Thymus (tissue), 11 donors: ENCODE measurements around the gene SCAMP1. TPM values are rescaled to one million over a fixed set of nuclear protein-coding genes. Genes with fewer than 3 reads are reported as not detected.
"Not testable (repeated sequence)": the region's sequence is repeated elsewhere in the genome, so short reads cannot be mapped to it uniquely, and the experiment has no call there.

Experiments used
- DNase-seq, 9 donors: peaks; one replicate each; pipeline ENCODE4 v3.0.0-alpha.2; 2013; ENCODE audit warnings: low spot score in 9 of 9, low read depth in 6 of 9, missing footprints in 1 of 9
- H3K27ac ChIP-seq, 2 donors: one replicate each; pipeline ENCODE4 v1.5.1; 2013; ENCODE audit warnings: control low read depth in 1 of 2, low read depth in 1 of 2, low read length in 1 of 2, mild to moderate bottlenecking in 1 of 2, moderate library complexity in 1 of 2
- H3K27me3 ChIP-seq, 2 donors: one replicate each; pipeline ENCODE4 v1.5.1; 2013; ENCODE audit warnings: low read length in 1 of 2; ENCODE audit not compliant: control insufficient read depth in 2 of 2, insufficient read depth in 1 of 2
- H3K36me3 ChIP-seq, 2 donors: one replicate each; pipeline ENCODE4 v1.5.1; 2013; ENCODE audit warnings: low read length in 1 of 2, mild to moderate bottlenecking in 1 of 2, moderate library complexity in 1 of 2; ENCODE audit not compliant: control insufficient read depth in 2 of 2, insufficient read depth in 2 of 2
- H3K4me1 ChIP-seq, 2 donors: one replicate each; pipeline ENCODE4 v1.5.1; 2013; ENCODE audit warnings: low read length in 2 of 2; ENCODE audit not compliant: control insufficient read depth in 2 of 2, insufficient read depth in 2 of 2
- H3K4me3 ChIP-seq, 2 donors: one replicate each; pipeline ENCODE4 v1.5.1; 2013; ENCODE audit warnings: low read length in 2 of 2, control low read depth in 1 of 2, mild to moderate bottlenecking in 1 of 2
- H3K9me3 ChIP-seq, 2 donors: one replicate each; pipeline ENCODE4 v1.5.1; 2013; ENCODE audit warnings: low read length in 1 of 2, mild to moderate bottlenecking in 1 of 2; ENCODE audit not compliant: control insufficient read depth in 2 of 2, insufficient read depth in 1 of 2
- WGBS: extraction: QIAGEN DNeasy Blood & Tissue Kit; methylation state at CpG from one replicate; pipeline ENCODE4 v1.1.7; 2013; 5-methylcytosine and 5-hydroxymethylcytosine counted together
- polyA plus RNA-seq: library from polyadenylated mRNA; stranded (reverse); fragments of 200-250 nt; gene quantifications from one replicate; pipeline ENCODE4 v1.2.3, GENCODE V29; 2013
- total RNA-seq: library from RNA; stranded (reverse); fragments of 120-200 nt; gene quantifications from one replicate; pipeline ENCODE4 v1.2.4, GENCODE V29; 2013
- donor health status: healthy.

Gene SCAMP1
- total and polyA plus RNA-seq, 2 donors: 15.1 to 26.6 TPM

DNA sequence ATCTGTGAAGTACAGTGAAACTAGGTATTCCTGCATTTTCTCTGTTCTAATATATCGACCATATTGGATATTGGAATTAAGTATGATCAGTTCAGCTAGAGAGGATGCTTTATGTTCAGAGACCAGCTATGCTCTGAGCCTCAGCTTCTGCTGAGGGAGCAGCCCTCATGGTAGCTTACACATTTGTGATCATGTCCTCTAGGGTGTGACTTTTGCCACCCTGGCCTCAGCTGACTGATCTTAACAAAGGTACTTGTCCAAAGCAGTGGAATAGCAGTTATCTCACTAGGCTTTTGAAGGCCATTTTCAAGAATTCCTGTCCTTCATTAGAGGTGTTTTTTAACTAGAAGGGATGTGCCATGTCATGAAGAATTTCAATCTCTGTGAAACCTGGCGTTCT, 9.3 kb downstream of the SCAMP1 start:
- Histone ChIP-seq H3K36me3 (no peaks in the 10 kb centered on the region), H3K4me3 (no peak overlapping the region), H3K9me3 (no peaks in the 10 kb centered on the region), H3K4me1 (no peaks in the 10 kb centered on the region), H3K27ac (no peak overlapping the region), H3K27me3 (no peaks in the 10 kb centered on the region)
- DNase-seq: no peak
- WGBS: 100% methylated on average over 2 of the region's 2 CpGs

DNA sequence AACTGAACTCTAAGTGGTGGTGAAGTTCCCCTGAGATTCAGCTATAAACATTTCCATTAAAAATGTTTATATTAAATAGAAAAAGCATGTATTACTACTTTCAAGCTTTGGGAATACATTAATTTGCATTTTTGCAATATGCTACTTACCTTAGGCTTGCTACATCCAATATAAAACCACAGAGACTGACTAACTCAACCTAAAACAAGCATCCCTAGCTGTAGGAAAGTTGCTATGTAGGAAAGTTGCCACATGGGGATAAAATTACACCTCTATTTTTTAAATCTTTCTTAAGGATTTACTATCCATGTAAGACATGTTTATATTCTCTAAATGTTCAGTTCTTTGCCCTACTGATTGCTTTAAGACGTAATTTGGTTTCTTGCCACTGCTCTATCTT, 12.8 kb downstream of the SCAMP1 start:
- Histone ChIP-seq H3K27ac (no peak overlapping the region), H3K4me1 (no peaks in the 10 kb centered on the region), H3K4me3 (no peak overlapping the region), H3K36me3 (no peaks in the 10 kb centered on the region), H3K9me3 (no peaks in the 10 kb centered on the region), H3K27me3 (no peaks in the 10 kb centered on the region)
- DNase-seq: no peak
- WGBS: 97% methylated on average over 1 of the region's 1 CpG

DNA sequence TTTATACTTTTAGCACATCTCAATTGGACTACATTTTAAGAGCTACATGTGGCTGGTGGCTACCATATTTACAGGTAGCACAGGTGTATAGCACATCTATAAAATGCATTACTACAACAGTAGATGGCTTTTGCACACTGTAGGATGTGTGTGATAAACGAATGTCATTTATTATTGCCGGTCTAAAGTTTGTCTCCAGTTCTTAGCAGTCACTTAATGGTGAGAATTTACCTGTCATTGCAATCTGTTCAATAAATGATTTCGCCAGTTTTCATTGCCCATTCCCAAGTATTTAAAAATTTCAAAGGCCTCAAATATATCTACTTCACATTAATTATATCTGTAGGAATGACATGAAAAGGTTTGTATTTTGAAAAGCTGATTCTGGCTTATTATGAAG, 15.9 kb downstream of the SCAMP1 start:
- Histone ChIP-seq H3K4me1 (no peaks in the 10 kb centered on the region), H3K27me3 (no peaks in the 10 kb centered on the region), H3K9me3 (no peaks in the 10 kb centered on the region), H3K36me3 (no peaks in the 10 kb centered on the region), H3K27ac (no peak overlapping the region), H3K4me3 (no peak overlapping the region)
- no peak for DNase-seq
- WGBS: over 99% methylated on average over 3 of the region's 3 CpGs

DNA sequence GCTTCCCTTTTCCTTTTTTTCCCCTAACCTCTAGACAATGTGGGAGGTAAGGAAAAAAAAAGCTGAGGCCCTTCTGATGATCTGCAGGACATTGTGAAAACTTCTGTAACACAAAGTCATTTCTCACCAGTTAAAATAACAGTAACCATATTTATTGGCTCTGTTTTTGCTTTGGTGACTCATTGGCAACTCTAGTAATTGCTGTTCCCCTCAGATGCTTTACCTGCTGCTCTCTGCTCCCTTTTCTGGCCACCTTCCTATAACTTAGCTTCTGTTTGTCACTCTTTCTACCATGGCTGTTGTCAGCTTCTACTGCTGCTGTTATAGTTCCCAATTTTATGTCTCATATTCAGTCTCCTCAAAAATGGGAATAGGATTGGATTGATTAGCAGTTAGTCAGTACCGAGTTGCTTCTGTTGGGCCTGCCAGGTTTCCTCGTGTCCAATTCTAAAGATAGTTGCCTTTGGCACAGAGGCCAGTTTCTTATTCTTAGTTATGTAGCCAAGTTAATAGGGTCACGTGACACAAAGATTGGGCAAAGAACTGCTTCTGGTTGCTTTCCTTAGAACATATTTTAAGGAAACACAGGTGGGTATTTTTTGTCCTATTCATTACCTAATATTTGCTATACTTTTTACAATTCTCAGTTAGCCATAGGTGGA, 16.8 kb downstream of the SCAMP1 start:
- H3K36me3 ChIP-seq: no peaks in the 10 kb centered on the region
- no peak overlapping the region for H3K4me3 ChIP-seq
- no peaks in the 10 kb centered on the region for H3K27me3 ChIP-seq
- no peak for DNase-seq
- H3K4me1 ChIP-seq: no peaks in the 10 kb centered on the region
- H3K9me3 ChIP-seq: no peaks in the 10 kb centered on the region
- WGBS: 91% methylated on average over 3 of the region's 3 CpGs
- no peak overlapping the region for H3K27ac ChIP-seq

DNA sequence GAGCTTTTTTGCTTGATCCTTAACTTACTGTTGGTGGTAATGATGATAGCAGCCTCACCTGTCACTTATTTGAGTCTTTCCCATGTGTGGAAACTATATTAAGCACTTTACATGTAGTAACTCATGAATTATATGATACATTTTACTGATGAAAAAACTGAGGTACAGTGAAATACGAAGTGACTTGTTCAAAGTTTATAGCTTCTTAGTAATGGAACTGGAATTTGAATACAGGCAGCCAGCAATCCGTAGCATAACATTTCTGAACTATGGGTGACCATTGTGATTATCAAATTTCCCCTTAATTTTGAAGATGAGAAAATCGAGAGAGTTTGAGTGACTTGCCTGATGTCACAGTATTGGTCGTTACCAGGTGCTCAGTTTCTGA, 17.3 kb downstream of the SCAMP1 start:
- no peaks in the 10 kb centered on the region for H3K36me3 ChIP-seq
- H3K9me3 ChIP-seq: no peaks in the 10 kb centered on the region
- WGBS: 95% methylated on average over 4 of the region's 4 CpGs
- H3K4me1 ChIP-seq: no peaks in the 10 kb centered on the region
- H3K27ac ChIP-seq: no peak overlapping the region
- H3K4me3 ChIP-seq: no peak overlapping the region
- DNase-seq: no peak
- H3K27me3 ChIP-seq: no peaks in the 10 kb centered on the region

DNA sequence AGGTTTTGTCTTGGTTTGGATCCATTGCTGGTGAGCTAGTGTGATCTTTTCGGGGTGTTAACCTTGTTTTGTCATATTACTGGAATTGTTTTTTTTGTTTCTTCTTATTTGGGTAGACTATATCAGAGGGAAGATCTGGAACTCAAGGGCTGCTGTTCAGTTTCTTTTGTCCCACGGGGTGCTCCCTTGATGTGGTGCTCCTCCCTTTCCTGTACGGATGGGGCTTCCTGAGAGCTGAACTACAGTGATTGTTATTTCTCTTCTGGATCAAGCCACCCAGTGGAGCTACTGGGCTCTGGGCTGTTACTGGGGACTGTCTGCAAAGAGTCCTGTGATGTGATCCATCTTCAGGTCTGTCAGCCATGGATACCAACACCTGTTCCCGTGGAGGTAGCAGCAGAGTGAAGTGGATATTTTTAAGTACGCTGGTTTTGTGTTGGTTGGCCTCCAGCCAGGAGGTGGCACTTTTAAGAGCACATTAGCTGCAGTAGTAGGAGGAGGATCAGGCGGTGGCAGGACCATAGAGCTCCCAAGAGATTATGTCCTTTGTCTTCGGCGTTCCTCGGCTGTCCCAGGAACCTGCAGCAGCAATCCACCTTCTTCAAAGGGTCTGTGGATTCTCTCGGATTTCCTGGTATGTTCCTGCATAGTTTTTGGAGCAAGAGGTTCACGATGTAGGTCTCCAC, 27.2 kb downstream of the SCAMP1 start:
- H3K27ac ChIP-seq: no peak overlapping the region
- no peaks in the 10 kb centered on the region for H3K4me1 ChIP-seq
- peaks cover 0 to 10% of the 10 kb centered on the region in 2 donors for H3K9me3 ChIP-seq
- H3K36me3 ChIP-seq: peaks cover 0 to 6% of the 10 kb centered on the region in 2 donors
- H3K27me3 ChIP-seq: no peaks in the 10 kb centered on the region
- H3K4me3 ChIP-seq: no peak overlapping the region
- DNase-seq: peak in 1 of 9 donors; percentile 27
- WGBS: 85% methylated on average over 11 of the region's 11 CpGs

DNA sequence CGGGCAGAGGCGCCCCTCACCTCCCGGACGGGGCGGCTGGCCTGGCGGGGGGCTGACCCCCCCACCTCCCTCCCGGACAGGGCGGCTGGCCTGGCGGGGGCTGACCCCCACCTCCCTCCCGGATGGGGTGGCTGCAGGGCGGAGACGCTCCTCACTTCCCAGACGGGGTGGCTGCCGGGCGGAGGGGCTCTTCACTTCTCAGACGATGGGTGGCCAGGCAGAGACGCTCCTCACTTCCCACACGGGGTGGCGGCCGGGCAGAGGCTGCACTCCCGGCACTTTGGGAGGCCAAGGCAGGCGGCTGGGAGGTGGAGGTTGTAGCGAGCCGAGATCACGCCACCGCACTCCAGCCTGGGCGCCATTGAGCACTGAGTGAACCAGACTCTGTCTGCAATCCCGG, 30.9 kb downstream of the SCAMP1 start:
- not testable (repeated sequence) for H3K4me1 ChIP-seq, H3K27me3 ChIP-seq, H3K27ac ChIP-seq, H3K4me3 ChIP-seq, DNase-seq, H3K36me3 ChIP-seq
- WGBS: 98% methylated on average over 22 of the region's 28 CpGs
- peaks cover 0 to 10% of the 10 kb centered on the region in 2 donors for H3K9me3 ChIP-seq

DNA sequence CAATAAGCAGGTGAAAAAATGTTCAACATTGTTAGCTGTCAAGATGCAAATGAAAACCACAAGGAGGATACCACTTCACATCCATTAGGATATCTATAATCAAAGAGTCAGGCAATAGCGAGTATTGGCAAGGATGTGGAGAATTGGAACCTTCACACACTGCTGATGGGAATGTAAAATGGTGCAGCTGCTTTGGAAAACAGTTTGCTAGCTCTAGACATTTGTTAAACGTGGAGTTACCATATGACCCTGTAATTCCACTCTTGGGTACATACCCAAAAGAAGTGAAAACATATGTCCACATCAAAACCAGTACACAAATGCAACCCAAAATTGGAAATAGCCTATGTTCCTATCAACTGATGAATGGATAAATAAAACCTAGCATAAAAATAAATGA, 37.4 kb downstream of the SCAMP1 start:
- no peaks in the 10 kb centered on the region for H3K9me3 ChIP-seq
- H3K36me3 ChIP-seq: no peaks in the 10 kb centered on the region
- no peaks in the 10 kb centered on the region for H3K27me3 ChIP-seq
- no peaks in the 10 kb centered on the region for H3K4me1 ChIP-seq
- H3K4me3 ChIP-seq: no peak overlapping the region
- no peak for DNase-seq
- 95% methylated on average over 2 of the region's 2 CpGs for WGBS
- no peak overlapping the region for H3K27ac ChIP-seq

DNA sequence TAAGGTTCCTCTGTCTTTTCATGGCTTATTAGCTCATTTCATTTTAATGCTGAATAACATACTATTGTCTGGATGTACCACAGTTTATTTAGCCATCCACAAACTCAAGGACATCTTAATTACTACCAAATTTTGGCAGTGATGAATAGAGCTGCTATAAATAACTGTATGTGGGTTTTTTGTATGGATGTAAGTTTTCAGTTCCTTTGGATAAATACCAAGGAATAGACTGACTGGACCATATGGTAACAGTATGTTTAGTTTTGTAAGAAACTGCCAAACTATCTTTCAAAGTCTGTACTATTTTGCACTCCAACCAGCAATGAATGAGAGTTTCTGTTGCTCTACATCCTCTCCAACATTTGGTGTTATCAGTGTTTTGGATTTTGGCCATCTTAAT, 38.7 kb downstream of the SCAMP1 start:
- H3K4me1 ChIP-seq: no peaks in the 10 kb centered on the region
- no peak for DNase-seq

More for the DNA sequence above, 38.7 kb downstream of the SCAMP1 start:
- H3K4me3 ChIP-seq: no peak overlapping the region
- no peak overlapping the region for H3K27ac ChIP-seq
- no peaks in the 10 kb centered on the region for H3K9me3 ChIP-seq
- H3K36me3 ChIP-seq: no peaks in the 10 kb centered on the region
- no peaks in the 10 kb centered on the region for H3K27me3 ChIP-seq
